OCI-LY1 (cell line): Measurements from ENCODE around the gene PRR15L.
"Not testable (repeated sequence)": the region's sequence is repeated elsewhere in the genome, so short reads cannot be mapped to it uniquely, and the experiment has no call there.

Experiments
- H2AFZ ChIP-seq: fragments of 200-600 bp; sonication (generic), shearing (Covaris generic); 2 replicates; pipeline ENCODE4 v1.6.0; 2014; ENCODE audit warnings: antibody characterized with exemption, mild to moderate bottlenecking, low read length
- H3F3A ChIP-seq: fragments of 200-600 bp; sonication (generic), shearing (Covaris generic); 2 replicates; pipeline ENCODE4 v1.6.0; 2014; ENCODE audit warnings: mild to moderate bottlenecking, antibody characterized with exemption, low read length, moderate library complexity; ENCODE audit not compliant: insufficient read depth
- H3K27ac ChIP-seq: fragments of 200-600 bp; sonication (generic); 2 replicates; pipeline ENCODE4 v1.5.1; 2014; ENCODE audit warnings: low read length, mixed run types, mild to moderate bottlenecking, low read depth; ENCODE audit not compliant: poor library complexity, severe bottlenecking
- H3K27me3 ChIP-seq: fragments of 200-600 bp; sonication (generic); 2 replicates; pipeline ENCODE4 v1.6.0; 2014; ENCODE audit warnings: antibody characterized with exemption, mild to moderate bottlenecking, low read length, moderate library complexity; ENCODE audit not compliant: insufficient read depth
- H3K36me3 ChIP-seq: fragments of 200-600 bp; sonication (generic); 2 replicates; pipeline ENCODE4 v1.6.1; 2014; ENCODE audit warnings: mild to moderate bottlenecking, antibody characterized with exemption, low read length, moderate library complexity, mixed read lengths; ENCODE audit not compliant: insufficient read depth
- H3K4me1 ChIP-seq: fragments of 200-600 bp; sonication (generic); 2 replicates; pipeline ENCODE4 v1.5.1; 2014; ENCODE audit warnings: mild to moderate bottlenecking, low read length, moderate library complexity; ENCODE audit not compliant: insufficient read depth, severe bottlenecking
- H3K4me2 ChIP-seq: fragments of 200-600 bp; sonication (generic), shearing (Covaris generic); 2 replicates; pipeline ENCODE4 v1.6.1; 2014; ENCODE audit warnings: low read length
- H3K4me3 ChIP-seq: fragments of 200-600 bp; sonication (generic); 2 replicates; pipeline ENCODE4 v1.5.1; 2014; ENCODE audit warnings: low read length, low read depth, mild to moderate bottlenecking, mixed read lengths; ENCODE audit not compliant: poor library complexity, severe bottlenecking
- H3K79me2 ChIP-seq: fragments of 200-600 bp; shearing (Covaris generic); 2 replicates; pipeline ENCODE4 v1.6.1; 2016; ENCODE audit warnings: mixed run types, low read length, mixed read lengths; ENCODE audit not compliant: insufficient read depth
- H3K9ac ChIP-seq: fragments of 200-600 bp; sonication (generic), shearing (Covaris generic); 2 replicates; pipeline ENCODE4 v1.6.1; 2014; ENCODE audit warnings: mild to moderate bottlenecking, low read length, mixed read lengths
- H3K9me2 ChIP-seq: fragments of 200-600 bp; sonication (generic), shearing (Covaris generic); 2 replicates; pipeline ENCODE4 v1.6.1; 2014; ENCODE audit warnings: low read depth, mild to moderate bottlenecking, low read length, mixed read lengths
- H3K9me3 ChIP-seq: fragments of 200-600 bp; shearing (Covaris generic); 2 replicates; pipeline ENCODE4 v1.6.1; 2014; ENCODE audit warnings: low read length, mixed read lengths
- H4K20me1 ChIP-seq: fragments of 200-600 bp; sonication (generic), shearing (Covaris generic); 2 replicates; pipeline ENCODE4 v1.6.0; 2016; ENCODE audit warnings: mild to moderate bottlenecking, low read length; ENCODE audit not compliant: insufficient read depth
- EZH2 ChIP-seq: fragments of 200-600 bp; sonication (generic), shearing (Covaris generic); IDR thresholded peaks from 2 replicates; pipeline ENCODE4 v1.8.0; 2017; ENCODE audit warnings: borderline replicate concordance, mixed run types, mild to moderate bottlenecking, antibody characterized with exemption, low read length, moderate library complexity, mixed read lengths
- TF ChIP-seq, protein P1 (sequence below): fragments of 200-600 bp; sonication (generic), shearing (Covaris generic); IDR thresholded peaks from 2 replicates; pipeline ENCODE4 v1.5.1; 2017; ENCODE audit warnings: mild to moderate bottlenecking, antibody characterized with exemption, low read length, moderate library complexity, mixed read lengths

Gene PRR15L

DNA sequence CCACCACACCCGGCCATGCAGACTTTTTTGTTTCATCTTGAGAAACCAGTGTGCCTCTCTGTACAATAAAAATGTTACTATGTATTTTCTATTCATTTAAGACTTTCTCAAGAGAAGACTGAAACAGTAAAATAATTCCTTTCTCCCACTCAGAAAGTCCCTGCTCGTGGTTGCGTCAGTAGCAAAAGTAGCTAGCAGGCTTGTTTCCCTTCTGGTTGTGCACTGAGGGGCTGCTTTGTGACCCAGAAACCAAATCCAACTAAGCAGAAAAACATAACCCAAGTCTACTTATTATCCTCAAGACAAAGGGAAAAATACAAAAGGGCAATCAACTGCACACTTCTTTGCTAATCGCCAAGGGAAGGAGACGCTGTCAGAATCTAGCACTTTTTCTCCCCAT lies 19.7 kb downstream of the PRR15L start:
- Histone ChIP-seq H3K4me3 (no peak overlapping the region), H3K9ac (no peak overlapping the region; the same call in 1 of the 2 replicates), H3K4me2 (peak overlapping the region; percentile 47), H3K27ac (no peak overlapping the region), H3K27me3 (no peaks in the 10 kb centered on the region), H3K9me3 (no peaks in the 10 kb centered on the region), H3K9me2 (no peaks in the 10 kb centered on the region), H2AFZ (no peak overlapping the region), H3K36me3 (no peaks in the 10 kb centered on the region), H3K4me1 (peaks cover 37% of the 10 kb centered on the region), H4K20me1 (no peaks in the 10 kb centered on the region), H3K79me2 (no peaks in the 10 kb centered on the region), H3F3A (no peaks in the 10 kb centered on the region)
- no peak for TF ChIP-seq EZH2
- TF ChIP-seq, protein P1, sequence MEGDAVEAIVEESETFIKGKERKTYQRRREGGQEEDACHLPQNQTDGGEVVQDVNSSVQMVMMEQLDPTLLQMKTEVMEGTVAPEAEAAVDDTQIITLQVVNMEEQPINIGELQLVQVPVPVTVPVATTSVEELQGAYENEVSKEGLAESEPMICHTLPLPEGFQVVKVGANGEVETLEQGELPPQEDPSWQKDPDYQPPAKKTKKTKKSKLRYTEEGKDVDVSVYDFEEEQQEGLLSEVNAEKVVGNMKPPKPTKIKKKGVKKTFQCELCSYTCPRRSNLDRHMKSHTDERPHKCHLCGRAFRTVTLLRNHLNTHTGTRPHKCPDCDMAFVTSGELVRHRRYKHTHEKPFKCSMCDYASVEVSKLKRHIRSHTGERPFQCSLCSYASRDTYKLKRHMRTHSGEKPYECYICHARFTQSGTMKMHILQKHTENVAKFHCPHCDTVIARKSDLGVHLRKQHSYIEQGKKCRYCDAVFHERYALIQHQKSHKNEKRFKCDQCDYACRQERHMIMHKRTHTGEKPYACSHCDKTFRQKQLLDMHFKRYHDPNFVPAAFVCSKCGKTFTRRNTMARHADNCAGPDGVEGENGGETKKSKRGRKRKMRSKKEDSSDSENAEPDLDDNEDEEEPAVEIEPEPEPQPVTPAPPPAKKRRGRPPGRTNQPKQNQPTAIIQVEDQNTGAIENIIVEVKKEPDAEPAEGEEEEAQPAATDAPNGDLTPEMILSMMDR: no peak

DNA sequence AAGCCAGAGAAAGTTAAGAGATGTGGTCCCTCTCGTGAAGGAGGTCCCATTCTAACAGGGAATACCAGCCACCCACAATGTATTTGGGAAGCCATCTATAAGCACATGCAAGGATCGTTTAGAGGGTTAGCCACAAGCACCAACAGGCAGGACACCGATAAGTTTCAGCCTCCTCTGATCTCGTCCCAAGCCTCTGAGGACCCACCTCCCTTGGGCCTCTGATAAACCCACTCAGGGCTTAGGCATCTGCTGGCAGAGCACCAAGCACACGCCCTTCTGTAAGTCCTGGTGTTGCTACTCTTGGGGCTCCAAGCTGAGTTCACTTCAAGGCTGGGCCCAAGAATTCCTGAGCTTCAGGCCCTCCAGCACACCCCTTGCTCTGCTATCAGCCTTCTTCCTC lies 21.7 kb downstream of the PRR15L start:
- peaks cover 24% of the 10 kb centered on the region for H3K4me1 ChIP-seq
- no peak overlapping the region for H3K4me3 ChIP-seq
- H3K27me3 ChIP-seq: no peaks in the 10 kb centered on the region
- no peak for TF ChIP-seq EZH2
- TF ChIP-seq, protein P1: no peak
- H3K36me3 ChIP-seq: no peaks in the 10 kb centered on the region
- H3F3A ChIP-seq: no peaks in the 10 kb centered on the region
- no peak overlapping the region for H3K9ac ChIP-seq
- H3K4me2 ChIP-seq: no peak overlapping the region
- H3K9me2 ChIP-seq: no peaks in the 10 kb centered on the region
- H4K20me1 ChIP-seq: no peaks in the 10 kb centered on the region
- no peaks in the 10 kb centered on the region for H3K79me2 ChIP-seq
- no peak overlapping the region for H2AFZ ChIP-seq
- no peaks in the 10 kb centered on the region for H3K9me3 ChIP-seq
- no peak overlapping the region for H3K27ac ChIP-seq

DNA sequence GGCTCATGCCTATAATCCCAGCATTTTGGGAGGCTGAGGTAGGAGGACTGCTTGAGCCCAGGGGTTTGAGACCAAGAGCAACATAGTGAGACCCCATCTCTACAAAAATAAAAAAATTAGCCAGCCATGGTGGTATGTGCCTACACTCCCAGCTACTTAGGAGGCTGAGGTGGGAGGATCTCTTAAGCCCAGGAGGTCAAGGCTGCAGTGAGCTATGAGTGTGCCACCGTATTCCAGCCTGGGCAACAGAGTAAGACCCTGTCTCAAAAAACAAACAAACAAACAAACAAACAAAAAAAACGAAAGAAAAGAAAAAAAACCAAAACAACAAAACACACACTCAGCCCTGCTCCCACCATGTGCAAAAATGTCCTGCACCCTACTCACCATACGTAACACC lies 22.2 kb downstream of the PRR15L start:
- H3K4me1 ChIP-seq: peaks cover 19% of the 10 kb centered on the region
- not testable (repeated sequence) for H3K36me3 ChIP-seq, H4K20me1 ChIP-seq, H3K27me3 ChIP-seq, H3K9me3 ChIP-seq, H3K4me3 ChIP-seq, H2AFZ ChIP-seq, H3K9ac ChIP-seq, H3K79me2 ChIP-seq, H3K4me2 ChIP-seq, H3F3A ChIP-seq, H3K9me2 ChIP-seq, H3K27ac ChIP-seq

DNA sequence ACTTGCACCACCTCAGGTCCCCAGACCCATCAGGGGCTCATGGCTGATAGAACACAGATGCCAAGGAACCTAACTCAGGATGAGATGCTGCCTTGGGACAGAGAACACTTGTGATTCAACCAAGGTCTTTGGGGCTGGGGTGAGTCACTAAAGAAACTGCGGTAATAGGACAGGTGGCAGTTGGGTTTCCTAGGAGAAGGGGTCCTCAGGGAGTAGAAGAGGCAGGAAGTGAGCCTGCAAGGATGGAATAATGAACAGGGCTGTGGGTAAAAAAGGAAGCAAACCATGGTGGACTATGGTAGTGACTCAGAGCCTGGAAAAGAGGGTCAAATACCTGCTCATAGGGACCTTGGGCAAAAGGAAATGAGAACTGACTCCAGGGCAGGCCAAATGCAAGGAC lies 22.8 kb downstream of the PRR15L start:
- no peak overlapping the region for H2AFZ ChIP-seq
- no peaks in the 10 kb centered on the region for H3K79me2 ChIP-seq
- H3K4me3 ChIP-seq: no peak overlapping the region
- H3K4me1 ChIP-seq: peaks cover 13% of the 10 kb centered on the region
- H4K20me1 ChIP-seq: no peaks in the 10 kb centered on the region
- H3K27me3 ChIP-seq: no peaks in the 10 kb centered on the region
- H3K9ac ChIP-seq: no peak overlapping the region
- TF ChIP-seq, protein P1: no peak
- no peak for TF ChIP-seq EZH2
- no peak overlapping the region for H3K4me2 ChIP-seq
- no peaks in the 10 kb centered on the region for H3K9me2 ChIP-seq
- H3F3A ChIP-seq: no peaks in the 10 kb centered on the region
- no peaks in the 10 kb centered on the region for H3K9me3 ChIP-seq
- H3K36me3 ChIP-seq: no peaks in the 10 kb centered on the region
- no peak overlapping the region for H3K27ac ChIP-seq
